Karpas-422 (cell line): ENCODE measurements around the gene GNG12. TPM values are rescaled to one million over a fixed set of nuclear protein-coding genes. Genes with fewer than 3 reads are reported as not detected.

Source experiments
- DNase-seq: peaks from one replicate; pipeline ENCODE4 v3.0.0-alpha.2; 2015
- H2AFZ ChIP-seq: fragments of 200-600 bp; sonication (generic); 2 replicates; pipeline ENCODE4 v1.6.1; 2014; ENCODE audit warnings: antibody characterized with exemption, low read length, mixed read lengths
- H3K27ac ChIP-seq: fragments of 200-600 bp; sonication (generic); 2 replicates; pipeline ENCODE4 v1.5.1; 2014; ENCODE audit warnings: mild to moderate bottlenecking, low read length, moderate library complexity
- H3K27me3 ChIP-seq: fragments of 200-600 bp; sonication (generic); 2 replicates; pipeline ENCODE4 v1.6.1; 2014; ENCODE audit warnings: low read length, mixed read lengths
- H3K36me3 ChIP-seq: fragments of 200-600 bp; sonication (generic); 2 replicates; pipeline ENCODE4 v1.6.1; 2014; ENCODE audit warnings: low read length, mixed read lengths; ENCODE audit not compliant: insufficient read depth
- H3K4me1 ChIP-seq: fragments of 200-600 bp; sonication (generic); 2 replicates; pipeline ENCODE4 v1.6.1; 2014; ENCODE audit warnings: mild to moderate bottlenecking, low read length, mixed read lengths
- H3K4me2 ChIP-seq: fragments of 200-600 bp; sonication (generic); 2 replicates; pipeline ENCODE4 v1.6.1; 2014; ENCODE audit warnings: low read length, low read depth, mild to moderate bottlenecking; ENCODE audit not compliant: poor library complexity, severe bottlenecking
- H3K4me3 ChIP-seq: fragments of 200-600 bp; sonication (generic); 2 replicates; pipeline ENCODE4 v1.5.1; 2014; ENCODE audit warnings: mild to moderate bottlenecking, antibody characterized with exemption, low read length, mixed read lengths
- H3K79me2 ChIP-seq: fragments of 200-600 bp; sonication (generic); 2 replicates; pipeline ENCODE4 v1.6.1; 2014; ENCODE audit warnings: mild to moderate bottlenecking, low read length, mixed read lengths
- H3K9ac ChIP-seq: fragments of 200-600 bp; sonication (generic); 2 replicates; pipeline ENCODE4 v1.6.0; 2014; ENCODE audit warnings: low read length
- H3K9me2 ChIP-seq: fragments of 200-600 bp; sonication (generic), shearing (Covaris generic); replicated peaks from 2 replicates; pipeline ENCODE4 v1.6.0; 2014; ENCODE audit warnings: mild to moderate bottlenecking, low read length, moderate library complexity; ENCODE audit not compliant: insufficient read depth
- H3K9me3 ChIP-seq: fragments of 300-700, 200-600 bp; sonication (generic); 2 replicates; pipeline ENCODE4 v1.6.1; 2014; ENCODE audit warnings: low read length, mixed read lengths
- H4K20me1 ChIP-seq: fragments of 200-600 bp; sonication (generic); 2 replicates; pipeline ENCODE4 v1.6.1; 2014; ENCODE audit warnings: mild to moderate bottlenecking, antibody characterized with exemption, low read length, low read depth; ENCODE audit not compliant: insufficient read depth
- total RNA-seq: library from RNA; depleted of rRNA; stranded (reverse); fragments of >200 nt; shearing (Covaris generic); gene quantifications from 2 replicates; pipeline ENCODE4 v1.2.3, GENCODE V29; 2014; ENCODE audit warnings: low replicate concordance

GNG12 gene
- total RNA-seq, 1 experiment from 2014 or later: not detected

- Histone ChIP-seq H3K9me3 (no peaks in the 10 kb centered on the region), H3K27ac (no peak overlapping the region), H3K4me3 (no peak overlapping the region), H2AFZ (no peak overlapping the region), H3K4me2 (no peak overlapping the region), H3K27me3 (0 out of 2 replicates have a peak, but pooled peaks cover 2% of the 10 kb centered on the region), H3K4me1 (peaks cover 8% of the 10 kb centered on the region), H3K36me3 (no peaks in the 10 kb centered on the region), H4K20me1 (no peaks in the 10 kb centered on the region), H3K9me2 (no peaks in the 10 kb centered on the region), H3K79me2 (no peaks in the 10 kb centered on the region), H3K9ac (no peak overlapping the region)
- DNase-seq: no peak
These were observed 5.1 kb upstream of the GNG12 start for GRCh38 chr1:67838180-67838910.

- no peaks in the 10 kb centered on the region for H3K9me3 ChIP-seq
- no peak overlapping the region for H3K9ac ChIP-seq
- DNase-seq: no peak
- peaks cover 8% of the 10 kb centered on the region for H3K4me1 ChIP-seq
- H3K4me3 ChIP-seq: no peak overlapping the region
- H2AFZ ChIP-seq: no peak overlapping the region
- H3K79me2 ChIP-seq: no peaks in the 10 kb centered on the region
- no peak overlapping the region for H3K27ac ChIP-seq
- no peaks in the 10 kb centered on the region for H3K36me3 ChIP-seq
- no peak overlapping the region for H3K4me2 ChIP-seq
- no peaks in the 10 kb centered on the region for H3K9me2 ChIP-seq
- H4K20me1 ChIP-seq: no peaks in the 10 kb centered on the region
- H3K27me3 ChIP-seq: no peaks in the 10 kb centered on the region
These were observed 3.5 kb upstream of the GNG12 start for GRCh38 chr1:67836769-67837168.

- H3K79me2 ChIP-seq: no peaks in the 10 kb centered on the region
- no peak overlapping the region for H2AFZ ChIP-seq
- H3K9ac ChIP-seq: no peak overlapping the region
- no peak overlapping the region for H3K4me3 ChIP-seq
- peaks cover 8% of the 10 kb centered on the region for H3K4me1 ChIP-seq
- H3K4me2 ChIP-seq: no peak overlapping the region
- no peaks in the 10 kb centered on the region for H4K20me1 ChIP-seq
- DNase-seq: no peak
- no peaks in the 10 kb centered on the region for H3K27me3 ChIP-seq
- H3K9me3 ChIP-seq: no peaks in the 10 kb centered on the region
- no peaks in the 10 kb centered on the region for H3K36me3 ChIP-seq
- no peaks in the 10 kb centered on the region for H3K9me2 ChIP-seq
- no peak overlapping the region for H3K27ac ChIP-seq
These were observed 2.6 kb upstream of the GNG12 start for GRCh38 chr1:67835663-67836452.

GRCh38 chr1:67834246-67834877 lies 1.1 kb upstream of the GNG12 start:
- Histone ChIP-seq H3K27ac (no peak overlapping the region), H3K9me2 (no peaks in the 10 kb centered on the region), H3K4me3 (no peak overlapping the region), H2AFZ (no peak overlapping the region), H3K36me3 (no peaks in the 10 kb centered on the region), H3K4me2 (no peak overlapping the region), H3K9me3 (no peaks in the 10 kb centered on the region), H3K9ac (no peak overlapping the region), H3K27me3 (no peaks in the 10 kb centered on the region), H3K4me1 (peaks cover 16% of the 10 kb centered on the region), H3K79me2 (no peaks in the 10 kb centered on the region), H4K20me1 (no peaks in the 10 kb centered on the region)
- DNase-seq: no peak

GRCh38 chr1:67833602-67833940 lies 304 bp upstream of the GNG12 start:
- Histone ChIP-seq H2AFZ (no peak overlapping the region), H3K4me2 (no peak overlapping the region), H3K9ac (no peak overlapping the region), H3K4me3 (no peak overlapping the region), H3K9me2 (no peaks in the 10 kb centered on the region), H3K4me1 (peaks cover 19% of the 10 kb centered on the region), H3K79me2 (no peaks in the 10 kb centered on the region), H3K36me3 (no peaks in the 10 kb centered on the region), H3K9me3 (no peaks in the 10 kb centered on the region), H3K27ac (no peak overlapping the region), H3K27me3 (no peaks in the 10 kb centered on the region), H4K20me1 (no peaks in the 10 kb centered on the region)
- no peak for DNase-seq

GRCh38 chr1:67831850-67832513 lies 1.3 kb downstream of the GNG12 start:
- Histone ChIP-seq H3K79me2 (no peaks in the 10 kb centered on the region), H3K9ac (no peak overlapping the region)
- DNase-seq: no peak

GRCh38 chr1:67830928-67831830 lies 2.1 kb downstream of the GNG12 start:
- Histone ChIP-seq H3K9me3 (no peaks in the 10 kb centered on the region), H3K4me1 (peaks cover 19% of the 10 kb centered on the region), H3K4me3 (no peak overlapping the region), H4K20me1 (no peaks in the 10 kb centered on the region), H3K4me2 (no peak overlapping the region), H2AFZ (no peak overlapping the region), H3K27ac (no peak overlapping the region), H3K79me2 (no peaks in the 10 kb centered on the region), H3K9ac (no peak overlapping the region), H3K9me2 (no peaks in the 10 kb centered on the region), H3K27me3 (no peaks in the 10 kb centered on the region), H3K36me3 (no peaks in the 10 kb centered on the region)
- DNase-seq: no peak

More at GRCh38 chr1:67831850-67832513, 1.3 kb downstream of the GNG12 start:
- H3K36me3 ChIP-seq: no peaks in the 10 kb centered on the region
- H2AFZ ChIP-seq: no peak overlapping the region
- no peaks in the 10 kb centered on the region for H3K9me3 ChIP-seq
- no peak overlapping the region for H3K4me2 ChIP-seq
- H3K27me3 ChIP-seq: no peaks in the 10 kb centered on the region
- H3K27ac ChIP-seq: no peak overlapping the region
- no peaks in the 10 kb centered on the region for H3K9me2 ChIP-seq
- H4K20me1 ChIP-seq: no peaks in the 10 kb centered on the region
- peaks cover 19% of the 10 kb centered on the region for H3K4me1 ChIP-seq
- no peak overlapping the region for H3K4me3 ChIP-seq
